NOMO-1 treated with DMSO at 0.1 percent for 48 hours (cell line): ENCODE measurements around the gene SLC10A7.

ENCODE experiments used
- DNase-seq: peaks from one replicate; lab custom pipeline; 2025; ENCODE audit not compliant: unreplicated experiment; lab: John Stamatoyannopoulos, UW

SLC10A7 gene, protein sequence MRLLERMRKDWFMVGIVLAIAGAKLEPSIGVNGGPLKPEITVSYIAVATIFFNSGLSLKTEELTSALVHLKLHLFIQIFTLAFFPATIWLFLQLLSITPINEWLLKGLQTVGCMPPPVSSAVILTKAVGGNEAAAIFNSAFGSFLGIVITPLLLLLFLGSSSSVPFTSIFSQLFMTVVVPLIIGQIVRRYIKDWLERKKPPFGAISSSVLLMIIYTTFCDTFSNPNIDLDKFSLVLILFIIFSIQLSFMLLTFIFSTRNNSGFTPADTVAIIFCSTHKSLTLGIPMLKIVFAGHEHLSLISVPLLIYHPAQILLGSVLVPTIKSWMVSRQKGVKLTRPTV

DNA sequence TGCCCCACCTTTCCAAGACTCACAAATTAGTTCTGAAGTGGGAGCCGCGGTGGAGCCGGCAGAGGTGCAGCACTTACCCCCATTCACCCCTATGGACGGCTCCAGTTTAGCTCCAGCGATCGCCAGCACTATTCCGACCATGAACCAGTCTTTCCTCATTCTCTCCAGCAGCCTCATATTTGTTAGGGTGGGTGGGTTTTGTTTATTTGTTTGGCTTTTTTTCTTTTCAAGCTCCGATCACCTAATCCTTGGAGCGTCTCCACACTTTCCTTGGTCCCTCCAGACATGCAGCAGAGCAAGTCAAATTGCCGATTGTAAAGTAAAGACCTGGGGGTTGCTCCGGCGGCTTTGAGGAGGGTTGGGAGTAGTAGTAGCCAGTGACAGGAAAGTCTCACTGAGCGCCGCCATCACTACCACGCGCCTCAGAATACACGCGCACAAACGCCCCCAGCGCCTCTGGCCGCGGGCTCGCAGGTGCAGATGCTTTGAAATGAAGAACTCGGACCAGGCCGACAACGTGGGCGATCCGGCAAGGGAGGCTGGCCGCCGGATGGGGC is at the start of gene SLC10A7:
Gene SLC10A7, minus strand, starts transcription at position 400 of the 557 bp plus-strand sequence. Its CDS starts 223 bp downstream, at position 177.
- DNase-seq = peak; percentile 51

DNA sequence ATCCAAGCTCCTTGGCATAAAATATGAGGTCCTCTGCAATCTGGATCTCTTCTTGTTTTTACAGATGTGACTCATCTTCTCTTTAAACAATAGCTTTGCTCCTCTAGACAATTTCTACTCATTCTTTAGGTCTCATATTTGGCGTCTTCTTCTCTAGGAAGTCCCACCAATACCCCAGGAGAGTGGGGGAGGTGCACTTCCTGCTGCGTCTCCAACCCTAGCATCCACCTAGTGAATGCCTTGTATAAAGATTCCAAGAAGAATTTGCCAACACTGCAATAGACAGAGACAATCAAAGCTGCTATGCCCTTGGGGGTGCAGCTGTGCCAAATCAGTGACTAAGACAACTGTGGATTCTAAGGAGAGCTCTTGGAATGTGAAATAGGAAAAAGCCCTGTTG is 45.7 kb upstream of the SLC10A7 start:
- DNase-seq = no peak

DNA sequence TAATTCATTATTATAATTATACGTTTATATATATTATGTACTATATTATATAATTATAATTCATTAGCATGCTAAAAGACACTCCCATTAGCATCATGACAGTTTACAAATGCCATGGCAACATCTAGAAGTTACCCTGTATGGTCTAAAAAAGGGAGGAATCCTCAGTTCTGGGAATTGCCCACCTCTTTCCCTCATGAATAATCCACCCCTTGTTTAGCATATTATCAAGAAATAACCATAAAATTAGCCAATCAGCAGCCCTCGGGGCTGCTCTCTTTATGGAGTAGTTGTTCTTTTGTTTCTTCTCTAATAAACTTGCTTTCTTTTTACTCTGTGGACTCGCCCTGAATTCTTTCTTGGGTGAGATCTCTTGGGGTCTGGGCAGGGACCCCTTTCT is 42.8 kb upstream of the SLC10A7 start:
- no peak for DNase-seq

DNA sequence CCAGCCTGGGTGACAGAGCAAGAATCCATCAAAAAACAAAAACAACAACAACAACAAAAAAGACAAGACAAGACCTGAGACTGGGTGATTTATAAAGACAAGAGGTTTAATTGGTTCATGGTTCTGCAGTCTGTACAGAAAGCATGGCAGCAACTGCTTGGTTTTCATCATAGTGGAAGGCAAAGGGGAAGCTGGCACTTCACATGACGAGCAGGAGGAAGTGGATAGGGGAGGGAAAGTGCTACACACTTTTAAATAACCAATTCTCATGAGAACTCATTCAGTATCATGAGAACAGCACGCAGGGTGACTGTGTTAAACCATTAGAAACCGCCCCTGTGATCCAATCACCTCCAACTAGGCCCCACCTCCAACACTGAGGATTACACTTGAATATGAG is 28.4 kb upstream of the SLC10A7 start:
- peak; percentile 64 for DNase-seq

DNA sequence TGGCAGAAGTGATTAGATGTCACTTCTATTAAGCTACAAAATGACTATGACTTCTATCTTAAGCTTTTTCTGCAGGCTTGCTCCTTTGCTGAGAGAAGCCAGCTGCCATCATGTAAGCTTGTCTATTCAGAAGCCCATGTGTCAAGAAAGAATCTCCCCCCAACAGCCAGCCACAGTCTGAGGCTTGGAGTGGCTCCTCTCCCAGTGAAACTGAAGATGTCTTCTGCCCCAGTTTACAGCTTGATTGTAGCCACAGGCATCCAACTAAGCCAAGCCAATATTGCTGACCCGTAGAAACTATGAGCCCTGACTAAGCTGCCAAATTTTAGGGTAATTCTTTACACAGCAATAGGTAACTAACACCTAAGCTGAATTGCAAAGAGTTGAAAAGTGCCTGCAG is 26.7 kb upstream of the SLC10A7 start:
- DNase-seq = no peak

DNA sequence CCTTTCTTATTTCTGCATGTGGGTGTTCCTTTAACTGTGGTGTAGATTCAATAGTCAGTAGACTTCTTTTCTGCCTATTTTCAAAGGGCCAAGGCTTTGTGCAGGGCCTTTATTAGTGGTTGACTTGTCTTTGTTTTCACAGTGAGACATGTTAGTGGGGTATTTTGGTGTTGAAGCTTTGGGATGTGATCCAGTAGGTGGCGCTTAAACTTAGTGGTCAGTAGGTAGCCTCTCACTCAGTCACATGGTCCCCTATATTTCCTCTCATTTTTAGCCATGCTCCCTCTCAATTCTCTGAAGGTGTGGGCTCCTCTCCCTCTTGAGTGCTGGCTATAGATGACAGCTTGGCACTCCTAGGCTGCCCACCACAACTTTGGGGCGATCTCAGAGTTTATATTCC is 23.4 kb upstream of the SLC10A7 start:
- DNase-seq = peak; percentile 2

DNA sequence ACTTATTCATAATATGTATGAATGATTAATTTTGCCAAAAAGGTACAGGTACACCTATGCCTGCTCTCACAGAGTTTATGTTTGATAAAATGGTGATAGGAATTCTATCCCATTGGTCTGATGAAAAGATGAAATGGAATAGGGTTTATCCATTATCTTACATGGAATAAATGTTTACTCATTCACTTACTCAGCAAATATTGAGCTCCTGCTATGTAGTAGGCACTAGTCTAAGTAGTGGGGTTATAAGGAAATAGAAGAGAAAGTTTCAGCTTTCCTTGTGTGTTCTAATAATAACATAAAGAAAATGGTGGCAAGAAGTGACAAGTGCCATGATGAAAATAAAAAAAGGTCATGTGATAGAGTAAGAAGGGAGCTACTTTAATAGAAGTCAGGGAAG is 12.4 kb upstream of the SLC10A7 start:
- DNase-seq = no peak

DNA sequence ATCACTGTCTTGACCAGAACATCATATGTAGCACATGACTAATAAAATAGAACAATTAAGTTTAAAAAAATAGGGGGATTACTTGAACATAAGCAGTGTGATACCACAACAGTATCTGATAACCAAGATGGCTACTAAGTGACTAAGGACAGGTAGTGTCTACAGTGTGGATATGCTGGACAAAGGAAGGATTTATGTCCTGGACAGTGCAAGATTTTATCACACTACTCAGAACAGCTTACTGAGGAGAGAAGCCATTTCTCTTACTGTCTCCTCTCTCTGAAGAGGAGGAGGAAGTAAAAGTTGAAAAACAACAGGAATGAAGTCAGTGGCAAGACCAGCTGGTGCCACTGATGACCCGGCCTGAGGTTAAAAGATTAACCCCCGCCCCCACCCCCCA is 4.0 kb upstream of the SLC10A7 start:
- DNase-seq = no peak

DNA sequence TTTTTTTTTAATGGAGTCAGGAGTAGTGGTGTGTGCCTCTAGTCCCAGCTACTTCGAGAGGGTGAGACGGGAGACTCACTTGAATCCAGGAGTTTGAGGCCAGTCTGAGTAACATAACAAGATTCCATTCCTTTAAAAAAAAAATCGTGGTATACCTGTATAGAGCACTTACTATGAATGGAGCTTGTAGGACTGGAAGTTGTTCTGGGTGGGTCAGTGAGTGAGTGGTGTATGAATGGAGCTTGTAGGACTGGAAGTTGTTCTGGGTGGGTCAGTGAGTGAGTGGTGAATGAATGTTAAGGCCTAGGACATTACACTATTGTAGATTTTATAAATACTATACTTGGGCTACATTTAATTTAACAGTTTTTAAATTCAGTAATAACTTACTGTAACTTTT is 2.9 kb upstream of the SLC10A7 start:
- no peak for DNase-seq

DNA sequence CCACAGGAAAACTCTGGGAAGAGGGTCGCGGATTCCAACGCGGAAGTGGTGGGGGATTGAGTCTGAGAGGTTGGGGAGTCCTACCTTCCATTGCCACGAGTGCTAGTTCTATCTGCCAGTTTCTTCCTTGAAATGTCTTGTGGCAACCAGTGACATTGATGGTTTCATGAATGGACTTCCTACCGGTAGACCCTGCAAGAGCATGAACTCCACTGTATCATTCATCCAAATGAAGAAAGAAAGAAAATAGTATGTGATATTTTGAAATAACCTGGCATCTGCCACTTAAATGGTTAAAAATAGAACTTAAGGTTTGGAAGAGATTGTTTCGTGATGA is 1.1 kb upstream of the SLC10A7 start:
- peak; percentile 40 for DNase-seq

DNA sequence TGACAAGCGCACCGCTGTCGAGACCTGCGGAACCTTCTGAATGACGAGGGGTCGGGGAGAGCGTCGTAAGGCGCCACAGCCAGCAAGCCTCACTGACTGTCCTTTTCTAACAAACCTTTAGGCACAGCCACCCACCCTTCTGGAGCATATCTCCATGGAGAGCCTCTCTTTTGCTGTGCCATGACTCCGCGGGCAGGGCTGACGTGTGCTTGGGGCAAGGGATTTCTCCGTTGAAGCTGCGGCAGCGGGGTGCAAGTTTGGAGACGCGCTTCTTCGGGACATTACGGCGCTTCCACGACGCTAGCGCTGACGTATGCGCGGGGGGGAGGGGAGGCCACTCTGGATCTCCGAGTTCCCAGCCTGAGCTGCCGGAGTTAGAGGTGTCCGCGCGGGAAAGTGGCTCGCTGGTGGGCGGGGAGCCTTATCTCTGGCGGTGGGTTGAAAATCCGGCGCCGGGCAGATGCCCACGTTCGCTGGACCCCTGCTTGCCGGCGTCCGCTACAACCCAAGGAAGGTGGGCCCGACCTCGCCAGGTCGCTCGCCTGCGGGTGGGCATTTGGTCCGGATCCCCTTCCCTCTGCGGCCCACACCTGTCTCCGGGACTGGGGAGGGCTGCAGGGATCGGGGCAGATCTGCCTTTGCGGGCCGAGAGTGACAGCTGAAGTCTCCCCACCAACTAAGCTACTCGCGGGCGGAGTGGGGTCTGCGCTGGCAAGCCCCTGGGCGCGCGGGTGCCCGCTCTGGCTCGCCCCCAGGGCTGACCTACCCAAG is 543 bp upstream of the SLC10A7 start:
- peak; percentile 78 for DNase-seq

DNA sequence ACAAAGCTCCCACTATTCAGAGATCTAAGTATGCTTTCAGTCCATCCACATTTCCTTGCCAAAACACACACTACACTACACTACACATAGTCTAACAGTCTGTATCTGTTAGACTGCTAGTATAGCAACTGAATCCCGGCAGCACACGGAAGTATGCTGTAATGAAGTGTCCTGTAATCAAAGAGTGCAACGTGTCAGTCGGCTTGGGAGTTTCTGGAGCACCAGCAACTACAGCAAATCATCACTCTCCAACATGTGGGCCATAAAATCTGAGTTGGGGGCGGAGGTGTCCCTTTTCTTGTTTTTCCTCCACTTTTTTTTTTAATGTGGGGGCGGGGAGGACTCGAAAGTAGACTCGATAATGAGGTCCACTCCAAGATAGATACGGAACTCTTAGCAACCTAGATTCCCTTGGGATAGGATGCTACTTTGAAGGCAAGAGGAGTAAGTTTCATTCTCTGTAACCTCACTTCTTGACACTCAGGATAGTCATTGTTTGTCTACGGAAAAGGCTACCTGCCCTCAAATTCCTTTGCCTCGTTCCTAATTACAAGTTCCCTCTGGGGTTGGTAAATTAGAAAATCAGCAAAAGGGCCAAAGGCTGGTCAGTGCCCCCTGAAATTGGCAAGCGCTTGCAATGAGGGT is 722 bp downstream of the SLC10A7 start:
- peak; percentile 63 for DNase-seq

DNA sequence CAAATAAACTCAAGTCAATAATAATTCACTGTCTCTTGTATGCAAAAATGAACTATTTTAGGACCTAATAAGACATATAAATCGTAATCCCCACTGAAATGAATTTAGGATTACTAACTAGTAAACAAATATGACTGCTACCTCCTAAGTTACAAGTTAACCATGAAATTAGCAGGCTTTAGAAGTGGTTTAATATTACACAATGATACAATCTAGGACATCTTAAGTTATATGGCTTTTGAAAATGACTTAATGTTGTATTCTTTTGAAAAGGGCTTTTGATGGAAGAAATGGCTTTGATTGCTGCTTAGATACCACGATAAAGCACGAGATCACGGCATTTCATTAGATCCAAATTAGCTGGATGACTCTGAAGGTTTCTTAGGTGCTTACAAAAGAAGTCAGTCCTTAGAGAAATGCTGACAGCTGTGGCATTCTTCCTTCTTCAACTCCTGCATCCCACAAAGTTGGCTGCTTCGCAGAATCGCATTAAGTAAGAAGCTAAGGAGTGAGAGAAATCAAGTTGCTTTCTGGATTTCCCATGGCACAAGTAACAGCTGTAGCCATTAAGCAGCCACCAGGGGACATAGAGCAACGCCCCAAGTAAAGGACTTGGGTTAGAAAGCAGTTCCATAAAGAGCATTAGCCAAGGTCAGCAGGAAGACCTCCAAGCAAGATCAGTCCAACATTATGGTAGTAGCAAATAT is 6.9 kb downstream of the SLC10A7 start:
- DNase-seq = no peak

DNA sequence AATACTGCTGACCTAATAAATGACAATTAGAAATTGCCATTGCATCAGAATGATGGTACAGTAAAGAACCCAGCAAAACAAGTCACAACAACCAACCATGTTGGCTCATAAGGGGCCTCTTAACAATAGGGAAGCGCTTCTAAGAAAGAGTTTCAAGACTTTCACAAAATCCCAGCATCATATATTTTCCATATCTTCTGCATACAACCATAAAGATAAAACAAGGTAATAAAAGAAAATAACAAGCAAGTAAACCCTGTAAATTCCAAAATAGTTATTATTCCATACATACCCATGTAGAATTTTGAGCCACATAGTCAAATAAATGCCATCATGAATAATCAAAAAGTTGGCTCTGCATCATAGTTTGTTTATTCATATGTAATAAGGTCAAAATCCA is 8.2 kb downstream of the SLC10A7 start:
- DNase-seq = no peak

DNA sequence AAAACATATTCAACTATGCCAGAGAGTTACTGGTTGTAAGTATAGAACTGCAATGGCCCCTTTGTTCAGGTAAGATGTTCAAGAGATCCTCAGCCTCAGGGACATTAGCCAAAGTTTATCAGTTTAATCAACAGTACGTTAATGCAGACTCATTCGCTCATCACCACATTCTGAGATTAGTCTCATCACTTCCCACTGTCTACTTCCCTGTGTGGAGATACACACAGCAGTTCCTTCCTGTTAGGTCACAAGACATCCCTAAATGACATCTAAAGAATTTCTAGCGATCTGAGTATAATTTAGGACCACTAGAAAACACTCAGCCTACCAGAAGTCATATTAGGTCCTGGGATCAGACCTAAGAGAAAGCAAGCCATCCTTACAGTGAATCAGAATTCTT is 10.4 kb downstream of the SLC10A7 start:
- DNase-seq = peak; percentile 29

DNA sequence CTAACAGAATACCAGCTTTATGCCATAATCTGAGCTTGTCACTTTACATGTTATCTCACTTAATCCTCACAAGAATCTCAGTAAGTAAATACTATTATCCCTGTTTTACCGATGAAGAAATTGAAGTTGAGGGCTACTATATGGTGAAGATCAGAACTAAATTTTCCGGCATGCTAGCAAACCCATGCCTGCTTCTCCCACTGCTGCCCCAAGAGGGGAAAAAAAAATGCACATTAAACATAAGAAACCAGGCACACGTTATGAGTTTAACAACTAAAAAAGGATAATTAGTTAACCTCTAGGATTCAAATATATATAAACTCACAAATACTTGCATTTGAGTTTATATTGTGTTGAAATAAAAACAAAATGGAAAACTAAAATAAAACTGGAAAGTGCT is 10.8 kb downstream of the SLC10A7 start:
- DNase-seq = no peak

DNA sequence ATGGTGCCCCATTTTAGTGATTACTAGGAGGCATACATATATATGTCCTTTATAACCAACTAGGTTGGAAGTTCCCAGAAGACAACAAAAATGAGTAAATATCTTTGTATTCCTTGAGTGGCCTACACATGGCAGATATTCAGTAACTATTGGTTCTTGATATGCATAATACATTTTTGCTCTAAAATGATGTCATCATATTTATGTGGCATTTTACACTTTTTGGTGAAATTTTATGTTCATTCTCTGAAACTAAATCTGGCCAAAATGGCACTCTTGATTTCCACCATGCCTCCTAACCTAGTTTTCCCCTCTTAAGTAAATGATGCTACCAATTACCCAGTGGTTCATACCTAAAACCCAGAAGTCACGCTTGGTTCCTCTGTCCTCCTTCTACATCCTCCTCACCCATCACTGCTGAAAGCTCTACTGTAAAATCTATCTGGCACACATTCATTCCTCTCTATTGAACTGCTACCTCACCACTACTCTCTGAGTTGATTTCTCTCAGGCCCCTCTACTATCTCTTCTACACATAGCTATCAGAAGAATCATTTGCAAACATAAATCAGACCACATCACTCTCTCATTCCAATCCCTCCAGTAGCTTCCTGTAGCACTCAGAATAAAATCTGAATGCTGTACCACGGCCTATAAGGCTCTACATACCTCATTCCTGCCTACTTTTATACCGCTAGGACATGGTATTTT is 13.4 kb downstream of the SLC10A7 start:
- DNase-seq = no peak

DNA sequence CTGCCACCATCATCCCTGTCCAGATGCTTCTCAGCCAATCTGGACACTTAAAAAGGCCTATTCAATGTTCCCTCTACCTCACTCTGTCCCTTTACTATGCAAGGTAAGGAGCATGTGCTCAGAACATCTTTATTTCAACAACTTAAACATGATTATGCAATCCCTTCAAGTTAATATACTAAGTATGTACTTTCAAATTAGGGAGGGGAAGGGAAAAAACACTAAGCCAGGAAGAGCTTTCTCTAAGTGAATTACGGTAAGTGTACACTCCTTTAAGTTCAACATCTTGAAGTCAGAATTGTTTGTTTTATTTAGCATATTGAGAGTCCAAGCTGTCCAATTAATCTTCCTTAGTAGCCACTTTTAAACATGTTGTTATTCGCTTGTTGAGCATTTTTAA is 14.1 kb downstream of the SLC10A7 start:
- DNase-seq = no peak

DNA sequence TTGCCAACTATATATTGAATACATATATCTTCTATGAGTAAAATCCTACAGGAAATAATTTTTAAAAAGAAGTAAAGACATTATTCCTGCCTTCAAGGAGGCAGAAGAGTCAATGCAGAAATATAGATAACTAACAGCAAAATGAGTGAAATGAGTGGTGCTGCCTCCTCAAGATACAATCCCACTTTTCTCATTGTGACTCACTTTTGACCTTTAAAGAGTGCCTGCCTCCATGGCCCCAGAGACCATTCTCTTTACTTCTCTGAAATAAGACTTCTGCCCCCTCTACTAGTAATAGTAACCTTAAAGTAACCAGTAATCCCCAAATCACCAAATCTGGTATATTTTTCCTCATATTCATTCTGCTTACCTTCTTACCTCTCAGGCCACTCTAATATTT is 15.5 kb downstream of the SLC10A7 start:
- DNase-seq = no peak

DNA sequence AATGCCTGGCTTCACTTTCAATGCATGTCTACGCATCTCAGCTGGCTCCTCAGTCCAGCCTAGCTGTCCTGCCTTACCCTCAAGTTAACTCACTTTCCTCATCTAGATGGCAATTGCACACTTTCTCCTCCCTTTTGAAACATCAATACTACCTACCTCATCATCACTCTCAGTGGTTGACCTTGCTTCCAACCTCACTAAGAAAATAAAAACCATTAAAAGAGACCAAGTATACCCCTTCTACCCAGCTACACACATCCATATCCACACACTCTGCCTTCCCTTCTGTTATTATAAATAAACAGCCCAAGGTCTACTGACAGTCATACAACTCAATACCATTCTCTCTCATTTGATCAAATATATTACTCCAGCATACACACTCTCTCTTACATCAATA is 21.5 kb downstream of the SLC10A7 start:
- no peak for DNase-seq

DNA sequence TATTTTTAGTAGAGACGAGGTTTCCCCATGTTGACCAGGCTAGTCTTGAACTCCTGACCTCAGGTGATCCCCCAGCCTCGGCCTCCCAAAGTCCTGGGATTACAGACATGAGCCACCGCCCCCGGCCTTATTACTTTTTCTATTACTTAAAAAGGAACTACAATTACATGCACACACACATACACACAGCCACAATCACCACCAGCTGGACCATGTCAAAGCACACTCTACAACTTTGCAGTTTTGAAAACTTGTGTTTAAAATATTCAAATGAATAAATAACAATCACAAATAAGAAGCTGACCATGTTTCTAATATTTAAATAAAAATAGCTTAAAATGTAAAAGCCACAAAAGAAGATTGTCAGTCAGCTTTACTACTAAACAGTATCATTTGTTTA is 23.4 kb downstream of the SLC10A7 start:
- no peak for DNase-seq
